Fibroblast of lung (primary cell): Measurements from ENCODE around the gene NOL4L. TPM values are rescaled to one million over a fixed set of nuclear protein-coding genes. Genes with fewer than 3 reads are reported as not detected.

ENCODE experiments used
- DNase-seq, 2 donors: peaks; one replicate each; pipeline versions ENCODE4 v3.0.0 to v3.0.0-alpha.2; 2010; ENCODE audit warnings: low read depth in 2 of 2
- H2AFZ ChIP-seq: 2 replicates; pipeline ENCODE4 v1.5.1; 2012; ENCODE audit warnings: low read length, control low read depth, inconsistent platforms
- H3K27ac ChIP-seq: 2 replicates; pipeline ENCODE4 v1.5.1; 2011; ENCODE audit warnings: low read length, control low read depth; ENCODE audit not compliant: insufficient read depth
- H3K27me3 ChIP-seq: 2 replicates; pipeline ENCODE4 v1.5.1; 2011; ENCODE audit warnings: mild to moderate bottlenecking, low read length; ENCODE audit not compliant: control insufficient read depth, insufficient read depth
- H3K36me3 ChIP-seq: 2 replicates; pipeline ENCODE4 v1.5.1; 2011; ENCODE audit warnings: low read length; ENCODE audit not compliant: control insufficient read depth, insufficient read depth
- H3K4me1 ChIP-seq: 2 replicates; pipeline ENCODE4 v1.5.1; 2011; ENCODE audit warnings: low read length; ENCODE audit not compliant: control insufficient read depth, insufficient read depth; ENCODE audit errors: extremely low read depth
- H3K4me2 ChIP-seq: 2 replicates; pipeline ENCODE4 v1.5.1; 2011; ENCODE audit warnings: low read length, control low read depth; ENCODE audit not compliant: insufficient read depth; ENCODE audit errors: extremely low read depth
- H3K4me3 ChIP-seq, 4 experiments: fragments of 200-600 bp in 1 of 4; sonication (generic) in 1 of 4; replicated peaks in 1 of 4; 2 replicates each; pipeline ENCODE4 v1.5.1; 2011 to 2016; ENCODE audit warnings: low read length in 4 of 4, low read depth in 3 of 4, mild to moderate bottlenecking in 3 of 4, control low read depth in 2 of 4, inconsistent platforms in 1 of 4, mixed read lengths in 1 of 4; ENCODE audit not compliant: insufficient read depth in 1 of 4; ENCODE audit errors: control extremely low read depth in 1 of 4
- H3K79me2 ChIP-seq: 2 replicates; pipeline ENCODE4 v1.5.1; 2012; ENCODE audit warnings: mild to moderate bottlenecking, low read length, inconsistent platforms; ENCODE audit not compliant: control insufficient read depth, insufficient read depth
- H3K9ac ChIP-seq: 2 replicates; pipeline ENCODE4 v1.5.1; 2011; ENCODE audit warnings: mild to moderate bottlenecking, low read length, control low read depth; ENCODE audit not compliant: insufficient read depth
- H3K9me3 ChIP-seq: 2 replicates; pipeline ENCODE4 v1.5.1; 2012; ENCODE audit warnings: low read depth, low read length; ENCODE audit not compliant: control insufficient read depth, insufficient read depth
- H4K20me1 ChIP-seq: 2 replicates; pipeline ENCODE4 v1.5.1; 2011; ENCODE audit warnings: low read length; ENCODE audit not compliant: control insufficient read depth, insufficient read depth; ENCODE audit errors: extremely low read depth
- EZH2 ChIP-seq: IDR thresholded peaks from 2 replicates; pipeline ENCODE4 v1.5.1; 2012; ENCODE audit warnings: low read length, control low read depth, mild to moderate bottlenecking; ENCODE audit errors: missing control alignments
- polyA plus RNA-seq, 2 donors: library from polyadenylated mRNA; depleted of rRNA in 1 of 2; stranded (reverse) in 1 of 2; unstranded in 1 of 2; fragments of >200 nt; gene quantifications; 2 replicates each; pipeline ENCODE4 v1.2.1, GENCODE V29; 2011 to 2012; ENCODE audit warnings: missing spikeins in 1 of 2
- total RNA-seq: library from RNA; depleted of rRNA; stranded (reverse); fragments of >200 nt; gene quantifications from 2 replicates; pipeline ENCODE4 v1.2.1, GENCODE V29; 2014
- TF ChIP-seq, protein P1 (sequence below), 2 donors: IDR thresholded peaks in 1 of 2; conservative IDR thresholded peaks in 1 of 2; 1 replicate in 1 of 2; 2 replicates in 1 of 2; pipeline ENCODE4 v1.5.1; 2011 to 2012; ENCODE audit warnings: low read length in 2 of 2, control low read depth in 1 of 2, inconsistent platforms in 1 of 2, low read depth in 1 of 2, mild to moderate bottlenecking in 1 of 2

Gene NOL4L
- total and polyA plus RNA-seq, 2 donors (not counting 1 experiment from before 2014, with no cell fraction given): 3.2 to 4.0 TPM

GRCh38 chr20:32582659-32583580, 2.2 kb downstream of the NOL4L start:
- H3K4me2 ChIP-seq: peak overlapping the region; percentile 44
- no peak overlapping the region for H2AFZ ChIP-seq
- H3K27ac ChIP-seq: no peak overlapping the region
- H3K27me3 ChIP-seq: peaks cover 13% of the 10 kb centered on the region
- TF ChIP-seq, protein P1, sequence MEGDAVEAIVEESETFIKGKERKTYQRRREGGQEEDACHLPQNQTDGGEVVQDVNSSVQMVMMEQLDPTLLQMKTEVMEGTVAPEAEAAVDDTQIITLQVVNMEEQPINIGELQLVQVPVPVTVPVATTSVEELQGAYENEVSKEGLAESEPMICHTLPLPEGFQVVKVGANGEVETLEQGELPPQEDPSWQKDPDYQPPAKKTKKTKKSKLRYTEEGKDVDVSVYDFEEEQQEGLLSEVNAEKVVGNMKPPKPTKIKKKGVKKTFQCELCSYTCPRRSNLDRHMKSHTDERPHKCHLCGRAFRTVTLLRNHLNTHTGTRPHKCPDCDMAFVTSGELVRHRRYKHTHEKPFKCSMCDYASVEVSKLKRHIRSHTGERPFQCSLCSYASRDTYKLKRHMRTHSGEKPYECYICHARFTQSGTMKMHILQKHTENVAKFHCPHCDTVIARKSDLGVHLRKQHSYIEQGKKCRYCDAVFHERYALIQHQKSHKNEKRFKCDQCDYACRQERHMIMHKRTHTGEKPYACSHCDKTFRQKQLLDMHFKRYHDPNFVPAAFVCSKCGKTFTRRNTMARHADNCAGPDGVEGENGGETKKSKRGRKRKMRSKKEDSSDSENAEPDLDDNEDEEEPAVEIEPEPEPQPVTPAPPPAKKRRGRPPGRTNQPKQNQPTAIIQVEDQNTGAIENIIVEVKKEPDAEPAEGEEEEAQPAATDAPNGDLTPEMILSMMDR (conservative IDR thresholded peaks at IDR 0.05 in 1 of 2, IDR thresholded peaks at IDR 0.05 in 1 of 2; ENCODE audit: low read depth in 1 of 2, low read length in 2 of 2): no peak
- TF ChIP-seq EZH2: peak; percentile 27
- no peaks in the 10 kb centered on the region for H4K20me1 ChIP-seq
- H3K36me3 ChIP-seq: no peaks in the 10 kb centered on the region
- H3K4me3 ChIP-seq: peak overlapping the region in 1 of 4 experiments; percentile 43
- H3K9ac ChIP-seq: no peak overlapping the region
- H3K9me3 ChIP-seq: no peaks in the 10 kb centered on the region
- no peaks in the 10 kb centered on the region for H3K4me1 ChIP-seq
- H3K79me2 ChIP-seq: no peaks in the 10 kb centered on the region
- peak in 1 of 2 donors; percentile 27 for DNase-seq

DNA sequence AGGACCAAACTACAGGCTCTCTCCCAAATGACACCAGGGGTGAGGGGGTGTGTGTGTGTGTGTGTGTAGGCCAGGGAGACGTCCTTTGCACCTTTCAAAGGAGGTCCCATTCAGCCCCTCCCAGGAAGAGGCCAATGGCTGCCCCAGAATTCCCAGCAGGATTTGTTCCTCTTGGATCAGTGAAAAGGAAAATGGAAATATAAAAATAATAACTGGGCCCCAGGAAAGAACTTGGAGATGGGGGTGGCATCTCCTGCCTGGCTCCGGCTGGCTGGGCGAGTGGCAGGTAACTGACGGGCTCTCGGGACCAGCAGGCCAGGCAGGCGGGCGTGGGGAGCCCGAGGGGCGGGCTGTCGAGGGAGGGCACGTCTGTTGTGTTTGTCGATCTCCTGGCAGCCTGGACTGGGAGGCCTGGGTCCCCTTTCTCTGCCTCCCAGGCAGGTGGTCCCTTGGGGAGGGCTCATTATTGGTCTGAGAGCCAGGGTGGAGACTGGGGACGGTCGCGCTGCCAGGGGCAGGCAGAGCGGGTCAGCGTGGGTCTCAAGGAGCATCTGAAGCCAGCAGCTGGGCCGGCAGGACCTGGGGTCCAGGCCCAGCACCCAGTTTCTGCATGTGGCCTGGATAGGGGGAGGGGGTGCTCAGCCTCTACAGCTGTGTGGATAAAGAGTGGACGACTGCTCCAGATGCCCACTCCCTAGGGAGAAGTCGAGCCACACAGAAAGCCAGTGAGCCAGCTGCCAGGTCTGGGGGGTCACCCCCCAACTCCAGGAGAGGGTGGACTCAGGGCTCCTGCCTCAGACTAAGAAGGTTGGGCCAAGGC, 3.1 kb downstream of the NOL4L start:
- Histone ChIP-seq H3K4me3 (no peak overlapping the region), H3K4me1 (no peaks in the 10 kb centered on the region), H3K4me2 (no peak overlapping the region), H3K9ac (no peak overlapping the region), H3K9me3 (no peaks in the 10 kb centered on the region), H3K27ac (no peak overlapping the region), H3K27me3 (peaks cover 13% of the 10 kb centered on the region), H2AFZ (no peak overlapping the region), H3K79me2 (no peaks in the 10 kb centered on the region), H4K20me1 (no peaks in the 10 kb centered on the region), H3K36me3 (no peaks in the 10 kb centered on the region)
- DNase-seq: no peak
- TF ChIP-seq, protein P1 (conservative IDR thresholded peaks at IDR 0.05 in 1 of 2, IDR thresholded peaks at IDR 0.05 in 1 of 2; ENCODE audit: low read depth in 1 of 2, low read length in 2 of 2): no peak
- no peak for TF ChIP-seq EZH2
